Activated CD4-positive, alpha-beta T cell treated with anti-CD3 and anti-CD28 coated beads, Interleukin-2, amount 10 ng/mL, durations not matched to agents 7 days and 5 days (primary cell): ENCODE data around the gene FIBP. TPM values are rescaled to one million over a fixed set of nuclear protein-coding genes. Genes with fewer than 3 reads are reported as not detected.
"Not testable (repeated sequence)": the region's sequence is repeated elsewhere in the genome, so short reads cannot be mapped to it uniquely, and the experiment has no call there.

Experiments used
- CTCF ChIA-PET: fragments of 350-600 bp; sonication (Branson Sonifier 250); formaldehyde crosslinking; loops from one replicate; lab custom pipeline; 2021; ENCODE audit warnings: antibody characterized with exemption; lab: Charles Lee
- POLR2A ChIA-PET: fragments of 350-600 bp; sonication (Branson Sonifier 250); formaldehyde crosslinking; loops from one replicate; lab custom pipeline; 2021; ENCODE audit warnings: antibody characterized with exemption; lab: Charles Lee
- DNase-seq: peaks from one replicate; pipeline ENCODE4 v3.0.0-alpha.2; 2020
- H3K27ac Mint-ChIP-seq: one replicate; pipeline ENCODE4 v1.8.0; 2021; ENCODE audit warnings: mild to moderate bottlenecking, moderate library complexity, mixed read lengths
- H3K27me3 Mint-ChIP-seq: one replicate; pipeline ENCODE4 v1.8.0; 2021; ENCODE audit warnings: mixed read lengths
- H3K36me3 Mint-ChIP-seq: one replicate; pipeline ENCODE4 v1.8.0; 2021; ENCODE audit warnings: low read depth, mixed read lengths
- H3K4me1 Mint-ChIP-seq: one replicate; pipeline ENCODE4 v1.8.0; 2021; ENCODE audit warnings: mixed read lengths
- H3K4me3 Mint-ChIP-seq: one replicate; pipeline ENCODE4 v1.8.0; 2021; ENCODE audit warnings: mild to moderate bottlenecking, moderate library complexity, mixed read lengths
- H3K9me3 Mint-ChIP-seq: one replicate; pipeline ENCODE4 v1.8.0; 2021; ENCODE audit warnings: mixed read lengths
- total RNA-seq, 2 experiments: library from RNA; stranded (reverse); gene quantifications; one replicate each; pipeline ENCODE4 v1.2.3, GENCODE V29; 2021

The FIBP gene
- total RNA-seq, 2 experiments from 2014 or later = 94.7 to 112 TPM

- DNase-seq = no peak
- Mint-ChIP-seq H3K36me3 (peaks cover 60% of the 10 kb centered on the region), H3K4me3 (no peak overlapping the region), H3K9me3 (no peaks in the 10 kb centered on the region), H3K4me1 (peaks cover 34% of the 10 kb centered on the region), H3K27me3 (no peaks in the 10 kb centered on the region), H3K27ac (no peak overlapping the region)
- ChIA-PET CTCF (interaction anchor here (1.1 to 5.8 kb wide), 9 partner anchors 8 to 140 kb away, joined by 3 to 50 read pairs (median 7); partner anchors contain the start of genes CFL1, FIBP, KAT5 and MUS81), POLR2A (no interaction called here)
Observed at GRCh38 chr11:65852508-65853245, 35.6 kb downstream of the FIBP start.

GRCh38 chr11:65851811-65852507 lies 36.3 kb downstream of the FIBP start:
- H3K36me3 Mint-ChIP-seq = peaks cover 59% of the 10 kb centered on the region
- CTCF ChIA-PET = interaction anchor here (0.9 to 5.8 kb wide), 13 partner anchors 9 to 140 kb away, joined by 3 to 50 read pairs (median 7); partner anchors contain the start of genes CCDC85B, CFL1, FIBP and KAT5
- H3K4me3 Mint-ChIP-seq = no peak overlapping the region
- POLR2A ChIA-PET = no interaction called here
- peak overlapping the region; percentile 55 for H3K27ac Mint-ChIP-seq
- peaks cover 34% of the 10 kb centered on the region for H3K4me1 Mint-ChIP-seq
- H3K27me3 Mint-ChIP-seq = no peaks in the 10 kb centered on the region
- no peak for DNase-seq
- no peaks in the 10 kb centered on the region for H3K9me3 Mint-ChIP-seq

GRCh38 chr11:65851083-65851579 lies 37.1 kb downstream of the FIBP start:
- ChIA-PET CTCF (interaction anchor here (0.6 to 5.8 kb wide), 11 partner anchors 9 to 139 kb away, joined by 3 to 50 read pairs (median 7); partner anchors contain the start of genes CCDC85B, CFL1, FIBP and KAT5), POLR2A (no interaction called here)
- Mint-ChIP-seq H3K36me3 (peaks cover 51% of the 10 kb centered on the region), H3K4me3 (no peak overlapping the region), H3K9me3 (no peaks in the 10 kb centered on the region), H3K27me3 (no peaks in the 10 kb centered on the region), H3K4me1 (peaks cover 26% of the 10 kb centered on the region), H3K27ac (peak overlapping the region; percentile 55)
- DNase-seq = no peak

- H3K9me3 Mint-ChIP-seq = no peaks in the 10 kb centered on the region
- H3K27ac Mint-ChIP-seq = peak overlapping the region; percentile 54
- H3K36me3 Mint-ChIP-seq = peaks cover 44% of the 10 kb centered on the region
- DNase-seq = no peak
- ChIA-PET POLR2A (interaction anchor here (0.6 kb wide), 1 partner anchor 598 kb away, joined by 4 read pairs; no protein-coding TSS in a partner anchor), CTCF (interaction anchor here (0.6 to 5.8 kb wide), 14 partner anchors 8 to 139 kb away, joined by 3 to 50 read pairs (median 6); partner anchors contain the start of genes CCDC85B, CFL1, FIBP and KAT5)
- H3K4me1 Mint-ChIP-seq = peaks cover 19% of the 10 kb centered on the region
- H3K27me3 Mint-ChIP-seq = no peaks in the 10 kb centered on the region
- H3K4me3 Mint-ChIP-seq = no peak overlapping the region
Observed at GRCh38 chr11:65850217-65851082, 37.8 kb downstream of the FIBP start.

- Mint-ChIP-seq H3K9me3 (no peaks in the 10 kb centered on the region), H3K4me1 (peaks cover 15% of the 10 kb centered on the region), H3K27ac (no peak overlapping the region), H3K4me3 (no peak overlapping the region), H3K36me3 (peaks cover 39% of the 10 kb centered on the region), H3K27me3 (no peaks in the 10 kb centered on the region)
- POLR2A ChIA-PET = interaction anchor here (0.6 kb wide), 1 partner anchor 9 kb away, joined by 3 read pairs; no protein-coding TSS in a partner anchor
- DNase-seq = no peak
- CTCF ChIA-PET = interaction anchor here (0.7 to 5.8 kb wide), 10 partner anchors 10 to 138 kb away, joined by 3 to 50 read pairs (median 5); partner anchors contain the start of genes CCDC85B, CFL1, FIBP and KAT5
Observed at GRCh38 chr11:65849771-65850216, 38.5 kb downstream of the FIBP start.

GRCh38 chr11:65849366-65849765 lies 38.9 kb downstream of the FIBP start:
- Mint-ChIP-seq H3K9me3 (no peaks in the 10 kb centered on the region), H3K36me3 (peaks cover 35% of the 10 kb centered on the region), H3K4me1 (peaks cover 11% of the 10 kb centered on the region), H3K4me3 (no peak overlapping the region), H3K27me3 (no peaks in the 10 kb centered on the region), H3K27ac (no peak overlapping the region)
- DNase-seq = no peak
- ChIA-PET CTCF (interaction anchor here (0.7 to 5.8 kb wide), 11 partner anchors 9 to 138 kb away, joined by 3 to 50 read pairs (median 5); partner anchors contain the start of genes CCDC85B, CFL1, FIBP and KAT5), POLR2A (interaction anchor here (0.6 kb wide), 2 partner anchors 9 to 122 kb away, joined by 3 read pairs; no protein-coding TSS in a partner anchor)

- not testable (repeated sequence) for H3K27ac Mint-ChIP-seq, H3K27me3 Mint-ChIP-seq, H3K9me3 Mint-ChIP-seq, H3K4me1 Mint-ChIP-seq, DNase-seq, H3K4me3 Mint-ChIP-seq
- H3K36me3 Mint-ChIP-seq = peaks cover 28% of the 10 kb centered on the region
- POLR2A ChIA-PET = interaction anchor here (0.6 kb wide), 1 partner anchor 121 kb away, joined by 3 read pairs; no protein-coding TSS in a partner anchor
- CTCF ChIA-PET = interaction anchor here (0.5 to 5.8 kb wide), 10 partner anchors 10 to 141 kb away, joined by 3 to 50 read pairs (median 4); partner anchors contain the start of genes CCDC85B, CFL1, CTSW and FIBP
Observed at GRCh38 chr11:65848693-65849092, 39.6 kb downstream of the FIBP start.

- CTCF ChIA-PET = interaction anchor here (0.9 to 5.8 kb wide), 6 partner anchors 11 to 136 kb away, joined by 4 to 50 read pairs (median 13); partner anchors contain the start of genes CCDC85B, CFL1, FIBP and KAT5
- POLR2A ChIA-PET = no interaction called here
- Mint-ChIP-seq H3K9me3 (no peaks in the 10 kb centered on the region), H3K36me3 (peaks cover 18% of the 10 kb centered on the region), H3K4me1 (no peaks in the 10 kb centered on the region), H3K27ac (no peak overlapping the region), H3K27me3 (no peaks in the 10 kb centered on the region), H3K4me3 (no peak overlapping the region)
- no peak for DNase-seq
Observed at GRCh38 chr11:65847746-65848145, 40.5 kb downstream of the FIBP start.

GRCh38 chr11:65844231-65844872 lies 43.9 kb downstream of the FIBP start:
- H3K4me1 Mint-ChIP-seq = no peaks in the 10 kb centered on the region
- H3K27me3 Mint-ChIP-seq = no peaks in the 10 kb centered on the region
- ChIA-PET POLR2A (no interaction called here), CTCF (interaction anchor here (0.6 to 3.1 kb wide), 2 partner anchors 133 to 804 kb away, joined by 3 to 11 read pairs; partner anchors contain the start of gene KAT5)
- H3K9me3 Mint-ChIP-seq = no peaks in the 10 kb centered on the region
- no peaks in the 10 kb centered on the region for H3K36me3 Mint-ChIP-seq
- no peak for DNase-seq
- no peak overlapping the region for H3K27ac Mint-ChIP-seq
- H3K4me3 Mint-ChIP-seq = no peak overlapping the region

- Mint-ChIP-seq H3K4me1 (no peaks in the 10 kb centered on the region), H3K36me3 (no peaks in the 10 kb centered on the region), H3K27me3 (no peaks in the 10 kb centered on the region), H3K27ac (no peak overlapping the region), H3K4me3 (no peak overlapping the region), H3K9me3 (no peaks in the 10 kb centered on the region)
- ChIA-PET CTCF (interaction anchor here (0.6 to 3.3 kb wide), 3 partner anchors 8 to 132 kb away, joined by 3 to 14 read pairs (median 11); partner anchors contain the start of gene KAT5), POLR2A (no interaction called here)
- no peak for DNase-seq
Observed at GRCh38 chr11:65843811-65844210, 44.5 kb downstream of the FIBP start.

- Mint-ChIP-seq H3K36me3 (no peaks in the 10 kb centered on the region), H3K9me3 (no peaks in the 10 kb centered on the region), H3K27ac (no peak overlapping the region), H3K27me3 (no peaks in the 10 kb centered on the region), H3K4me3 (no peak overlapping the region), H3K4me1 (no peaks in the 10 kb centered on the region)
- ChIA-PET CTCF (interaction anchor here (0.6 to 3.3 kb wide), 3 partner anchors 10 to 133 kb away, joined by 3 to 14 read pairs (median 6); no protein-coding TSS in a partner anchor), POLR2A (no interaction called here)
- DNase-seq = no peak
Observed at GRCh38 chr11:65842144-65842543, 46.1 kb downstream of the FIBP start.
